HG03039 (cell line): ENCODE measurements around the gene FAAP24.
"Not testable (repeated sequence)": the region's sequence is repeated elsewhere in the genome, so short reads cannot be mapped to it uniquely, and the experiment has no call there.

Source experiments
- ATAC-seq: cut with Tn5 transposase; IDR thresholded peaks from one replicate; pipeline ENCODE4 v1.9.1; 2021; ENCODE audit warnings: mild to moderate bottlenecking, moderate library complexity; ENCODE audit not compliant: unreplicated experiment

The FAAP24 gene

GRCh38 chr19:32997716-32998355 is 25.8 kb downstream of the FAAP24 start:
- no peak for ATAC-seq

GRCh38 chr19:32998722-32999121 is 26.7 kb downstream of the FAAP24 start:
- ATAC-seq, result no peak

- ATAC-seq, result no peak
Observed at GRCh38 chr19:33000510-33000909, 28.5 kb downstream of the FAAP24 start.

- ATAC-seq, result no peak
Observed at GRCh38 chr19:33000910-33001309, 28.9 kb downstream of the FAAP24 start.

- not testable (repeated sequence) for ATAC-seq
Observed at GRCh38 chr19:33002126-33002865, 30.3 kb downstream of the FAAP24 start.

GRCh38 chr19:33003424-33004024 is 31.5 kb downstream of the FAAP24 start:
- ATAC-seq, result not testable (repeated sequence)

GRCh38 chr19:33005440-33005839 is 33.4 kb downstream of the FAAP24 start:
- ATAC-seq, result no peak

GRCh38 chr19:33008738-33009137 is 36.7 kb downstream of the FAAP24 start:
- ATAC-seq, result no peak

GRCh38 chr19:33010891-33011290 is 38.8 kb downstream of the FAAP24 start:
- not testable (repeated sequence) for ATAC-seq

GRCh38 chr19:33022472-33023116 is 50.6 kb downstream of the FAAP24 start:
- ATAC-seq, result no peak

- ATAC-seq, result no peak
Observed at GRCh38 chr19:33024398-33024797, 52.4 kb downstream of the FAAP24 start.

- not testable (repeated sequence) for ATAC-seq
Observed at GRCh38 chr19:33025468-33026238, 53.6 kb downstream of the FAAP24 start.

- not testable (repeated sequence) for ATAC-seq
Observed at GRCh38 chr19:33026602-33027001, 54.6 kb downstream of the FAAP24 start.
